PFSK-1 (cell line): ENCODE measurements around the gene DNALI1.

Experiments used
- SIN3A ChIP-seq: IDR thresholded peaks from 2 replicates; pipeline ENCODE4 v1.6.1; 2012; ENCODE audit warnings: mild to moderate bottlenecking, low read length, moderate library complexity, borderline replicate concordance; ENCODE audit not compliant: insufficient read depth
- TAF1 ChIP-seq: IDR thresholded peaks from 2 replicates; pipeline ENCODE4 v1.6.1; 2012; ENCODE audit warnings: low read length, control low read depth, borderline replicate concordance; ENCODE audit not compliant: insufficient read depth

- no peak for TF ChIP-seq TAF1
- no peak for TF ChIP-seq SIN3A
These were observed 53.3 kb downstream of the DNALI1 start for GRCh38 chr1:37609994-37610393.
